ENCODE data around the gene MAGEC3.

MAGEC3 gene

DNA sequence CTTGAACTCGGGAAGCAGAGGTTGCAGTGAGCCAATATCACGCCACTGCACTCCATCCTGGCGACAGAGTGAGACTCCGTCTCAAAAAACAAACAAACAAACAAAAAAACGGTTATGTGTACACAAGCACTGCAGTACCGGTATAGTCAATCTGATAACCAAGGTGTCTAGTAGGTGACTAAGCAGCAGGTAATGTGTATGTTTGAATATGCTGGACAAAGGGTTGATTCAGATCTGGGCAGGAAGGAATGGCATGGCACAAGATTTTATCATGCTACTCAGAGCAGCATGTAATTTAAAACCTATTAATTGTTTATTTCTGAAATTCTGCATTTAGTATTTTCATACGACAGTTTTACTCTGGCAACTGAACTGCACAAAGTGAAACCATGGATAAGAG is 107.3 kb downstream of the MAGEC3 start:
- in situ Hi-C loops (cut with HindIII; ENCODE audit: low sequenced_read_pairs): no loop called here

DNA sequence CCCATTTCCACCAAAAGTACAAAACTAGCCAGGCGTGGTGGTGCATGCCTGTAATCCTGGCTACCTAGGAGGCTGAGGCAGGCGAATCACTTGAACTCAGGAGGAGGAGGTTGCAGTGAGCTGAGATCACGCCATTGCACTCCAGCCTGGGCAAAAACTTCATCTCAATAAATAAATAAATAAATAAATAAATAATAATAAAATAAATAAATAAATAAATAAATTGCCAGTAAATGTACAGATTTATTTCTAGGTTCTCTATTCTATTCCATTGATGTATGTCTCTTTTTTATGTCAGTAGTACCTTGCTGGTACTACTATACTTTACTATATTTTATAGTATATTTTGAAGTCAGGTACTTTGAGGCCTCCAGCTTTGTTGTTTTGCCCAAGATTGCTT is 109.2 kb downstream of the MAGEC3 start:
- in situ Hi-C loops (cut with HindIII; ENCODE audit: low sequenced_read_pairs): no loop called here
